Neural cell (in vitro differentiated cells): ENCODE results near the gene TRPM1. TPM values are rescaled to one million over a fixed set of nuclear protein-coding genes. Genes with fewer than 3 reads are reported as not detected.

Source experiments
- H2AFZ ChIP-seq: fragments of 200-600, 300-800 bp; sonication (generic), shearing (Covaris generic); 2 replicates; pipeline ENCODE4 v1.6.0; 2014; ENCODE audit warnings: low read depth, mild to moderate bottlenecking, antibody characterized with exemption, low read length, moderate library complexity
- H3F3A ChIP-seq: fragments of 200-600 bp; shearing (Covaris generic); 2 replicates; pipeline ENCODE4 v1.6.1; 2016; ENCODE audit warnings: mild to moderate bottlenecking, moderate library complexity, mixed read lengths, antibody characterized with exemption, low read length; ENCODE audit not compliant: insufficient read depth, poor library complexity, severe bottlenecking
- H3K27ac ChIP-seq: fragments of 200-600, 300-800 bp; sonication (generic), shearing (Covaris generic); 2 replicates; pipeline ENCODE4 v1.5.1; 2014; ENCODE audit warnings: mild to moderate bottlenecking, low read length, moderate library complexity
- H3K27me3 ChIP-seq: fragments of 300-800, 200-600 bp; sonication (generic), shearing (Covaris generic); 2 replicates; pipeline ENCODE4 v1.6.0; 2014; ENCODE audit warnings: mild to moderate bottlenecking, low read depth, low read length, moderate library complexity; ENCODE audit not compliant: insufficient read depth
- H3K36me3 ChIP-seq: fragments of 300-800, 200-600 bp; sonication (generic), shearing (Covaris generic); 2 replicates; pipeline ENCODE4 v1.5.1; 2014; ENCODE audit warnings: mild to moderate bottlenecking, antibody characterized with exemption, low read length, moderate library complexity; ENCODE audit not compliant: insufficient read depth
- H3K4me2 ChIP-seq: fragments of 300-800, 200-600 bp; sonication (generic), shearing (Covaris generic); 2 replicates; pipeline ENCODE4 v1.6.0; 2014; ENCODE audit warnings: mild to moderate bottlenecking, low read length
- H3K4me3 ChIP-seq: fragments of 300-800, 200-600 bp; sonication (generic), shearing (Covaris generic); 2 replicates; pipeline ENCODE4 v1.5.1; 2014; ENCODE audit warnings: mild to moderate bottlenecking, low read length, moderate library complexity
- H3K79me2 ChIP-seq: fragments of 200-600 bp; shearing (Covaris generic); replicated peaks from 2 replicates; pipeline ENCODE4 v1.6.0; 2014; ENCODE audit warnings: mild to moderate bottlenecking, low read length, moderate library complexity; ENCODE audit not compliant: insufficient read depth
- H3K9ac ChIP-seq: fragments of 300-800, 200-600 bp; sonication (generic), shearing (Covaris generic); 2 replicates; pipeline ENCODE4 v1.6.1; 2016; ENCODE audit warnings: mild to moderate bottlenecking, low read length, mixed read lengths
- H3K9me2 ChIP-seq: fragments of 200-600 bp; shearing (Covaris generic); 2 replicates; pipeline ENCODE4 v1.6.1; 2016; ENCODE audit warnings: mild to moderate bottlenecking, low read length, mixed read lengths; ENCODE audit not compliant: insufficient read depth
- H3K9me3 ChIP-seq: fragments of 200-600, 300-800 bp; sonication (generic), shearing (Covaris generic); 2 replicates; pipeline ENCODE4 v1.6.1; 2016; ENCODE audit warnings: mild to moderate bottlenecking, mixed run types, low read length, moderate library complexity, mixed read lengths
- H4K20me1 ChIP-seq: fragments of 200-600 bp; shearing (Covaris generic); 2 replicates; pipeline ENCODE4 v1.6.1; 2016; ENCODE audit warnings: mild to moderate bottlenecking, mixed run types; ENCODE audit not compliant: insufficient read depth
- EP300 ChIP-seq: fragments of 450-650 bp; conservative IDR thresholded peaks from 2 replicates; pipeline ENCODE4 v1.6.1; 2014; ENCODE audit warnings: antibody characterized with exemption, mild to moderate bottlenecking, moderate library complexity; ENCODE audit not compliant: poor library complexity, severe bottlenecking
- EZH2 ChIP-seq: fragments of 200-600, 300-800 bp; shearing (Covaris generic), sonication (generic); IDR thresholded peaks from 2 replicates; pipeline ENCODE4 v1.6.1; 2014; ENCODE audit warnings: antibody characterized with exemption, low read length, borderline replicate concordance, mild to moderate bottlenecking; ENCODE audit not compliant: insufficient read depth, poor library complexity, severe bottlenecking
- MXI1 ChIP-seq: fragments of 450-650 bp; conservative IDR thresholded peaks from 2 replicates; pipeline ENCODE4 v1.6.1; 2014; ENCODE audit warnings: antibody characterized with exemption, mild to moderate bottlenecking; ENCODE audit not compliant: poor library complexity, severe bottlenecking
- POLR2AphosphoS5 ChIP-seq: IDR thresholded peaks from 2 replicates; pipeline ENCODE4 v1.6.1; 2012
- RAD21 ChIP-seq: fragments of 450-650 bp; conservative IDR thresholded peaks from 2 replicates; pipeline ENCODE4 v1.6.1; 2014; ENCODE audit warnings: antibody characterized with exemption, mild to moderate bottlenecking, moderate library complexity
- SMC3 ChIP-seq: fragments of 450-650 bp; conservative IDR thresholded peaks from 2 replicates; pipeline ENCODE4 v1.6.1; 2014; ENCODE audit warnings: antibody characterized with exemption, mild to moderate bottlenecking, moderate library complexity; ENCODE audit not compliant: poor library complexity
- TAF1 ChIP-seq: IDR thresholded peaks from 2 replicates; pipeline ENCODE4 v1.6.1; 2012; ENCODE audit warnings: low read depth
- polyA plus RNA-seq: library from polyadenylated mRNA; depleted of rRNA; stranded (reverse); fragments of >200 nt; gene quantifications from 2 replicates; pipeline ENCODE4 v1.2.3, GENCODE V29; 2014
- TF ChIP-seq, protein P1 (sequence below): fragments of 450-650 bp; IDR thresholded peaks from 2 replicates; pipeline ENCODE4 v1.5.1; 2014; ENCODE audit warnings: antibody characterized with exemption, mild to moderate bottlenecking, moderate library complexity; ENCODE audit not compliant: poor library complexity, severe bottlenecking
- TF ChIP-seq, protein P2 (sequence below): IDR thresholded peaks from 2 replicates; pipeline ENCODE4 v1.6.1; 2012; ENCODE audit warnings: borderline replicate concordance

The TRPM1 gene
- polyA plus RNA-seq, 1 donor from 2014 or later, result not detected

DNA sequence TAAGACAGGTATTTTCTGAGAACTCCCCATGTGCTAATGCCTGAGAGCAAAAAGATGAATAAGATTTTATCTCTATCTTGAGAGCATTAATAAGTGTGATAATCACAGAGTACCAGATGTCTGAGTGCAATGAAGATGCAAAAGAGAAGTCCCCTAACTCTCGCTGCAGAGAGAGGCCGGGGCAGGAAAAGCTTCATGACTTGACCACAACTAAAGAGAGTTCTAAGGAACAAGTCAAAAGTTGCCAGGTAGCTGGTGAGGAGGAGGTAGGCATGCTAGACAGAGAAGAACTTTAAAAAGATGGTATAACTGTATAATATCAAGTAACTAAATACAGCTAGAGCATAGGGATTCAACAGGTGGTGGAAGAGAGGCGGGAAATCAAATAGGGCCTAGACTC is 138.9 kb downstream of the TRPM1 start:
- no peaks in the 10 kb centered on the region for H3K27me3 ChIP-seq
- H3K27ac ChIP-seq, result no peak overlapping the region
- H3K4me2 ChIP-seq, result no peak overlapping the region
- H3K36me3 ChIP-seq, result no peaks in the 10 kb centered on the region
- H2AFZ ChIP-seq, result no peak overlapping the region
- no peaks in the 10 kb centered on the region for H4K20me1 ChIP-seq
- no peaks in the 10 kb centered on the region for H3K79me2 ChIP-seq
- no peaks in the 10 kb centered on the region for H3F3A ChIP-seq
- H3K9me2 ChIP-seq, result no peaks in the 10 kb centered on the region
- no peaks in the 10 kb centered on the region for H3K9me3 ChIP-seq
- H3K4me3 ChIP-seq, result no peak overlapping the region
- no peak overlapping the region for H3K9ac ChIP-seq
- TF ChIP-seq POLR2AphosphoS5 (no peak), EP300 (no peak), RAD21 (no peak), EZH2 (no peak), TAF1 (no peak), MXI1 (no peak), SMC3 (no peak)
- TF ChIP-seq, protein P1, sequence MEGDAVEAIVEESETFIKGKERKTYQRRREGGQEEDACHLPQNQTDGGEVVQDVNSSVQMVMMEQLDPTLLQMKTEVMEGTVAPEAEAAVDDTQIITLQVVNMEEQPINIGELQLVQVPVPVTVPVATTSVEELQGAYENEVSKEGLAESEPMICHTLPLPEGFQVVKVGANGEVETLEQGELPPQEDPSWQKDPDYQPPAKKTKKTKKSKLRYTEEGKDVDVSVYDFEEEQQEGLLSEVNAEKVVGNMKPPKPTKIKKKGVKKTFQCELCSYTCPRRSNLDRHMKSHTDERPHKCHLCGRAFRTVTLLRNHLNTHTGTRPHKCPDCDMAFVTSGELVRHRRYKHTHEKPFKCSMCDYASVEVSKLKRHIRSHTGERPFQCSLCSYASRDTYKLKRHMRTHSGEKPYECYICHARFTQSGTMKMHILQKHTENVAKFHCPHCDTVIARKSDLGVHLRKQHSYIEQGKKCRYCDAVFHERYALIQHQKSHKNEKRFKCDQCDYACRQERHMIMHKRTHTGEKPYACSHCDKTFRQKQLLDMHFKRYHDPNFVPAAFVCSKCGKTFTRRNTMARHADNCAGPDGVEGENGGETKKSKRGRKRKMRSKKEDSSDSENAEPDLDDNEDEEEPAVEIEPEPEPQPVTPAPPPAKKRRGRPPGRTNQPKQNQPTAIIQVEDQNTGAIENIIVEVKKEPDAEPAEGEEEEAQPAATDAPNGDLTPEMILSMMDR, result no peak
- TF ChIP-seq, protein P2, sequence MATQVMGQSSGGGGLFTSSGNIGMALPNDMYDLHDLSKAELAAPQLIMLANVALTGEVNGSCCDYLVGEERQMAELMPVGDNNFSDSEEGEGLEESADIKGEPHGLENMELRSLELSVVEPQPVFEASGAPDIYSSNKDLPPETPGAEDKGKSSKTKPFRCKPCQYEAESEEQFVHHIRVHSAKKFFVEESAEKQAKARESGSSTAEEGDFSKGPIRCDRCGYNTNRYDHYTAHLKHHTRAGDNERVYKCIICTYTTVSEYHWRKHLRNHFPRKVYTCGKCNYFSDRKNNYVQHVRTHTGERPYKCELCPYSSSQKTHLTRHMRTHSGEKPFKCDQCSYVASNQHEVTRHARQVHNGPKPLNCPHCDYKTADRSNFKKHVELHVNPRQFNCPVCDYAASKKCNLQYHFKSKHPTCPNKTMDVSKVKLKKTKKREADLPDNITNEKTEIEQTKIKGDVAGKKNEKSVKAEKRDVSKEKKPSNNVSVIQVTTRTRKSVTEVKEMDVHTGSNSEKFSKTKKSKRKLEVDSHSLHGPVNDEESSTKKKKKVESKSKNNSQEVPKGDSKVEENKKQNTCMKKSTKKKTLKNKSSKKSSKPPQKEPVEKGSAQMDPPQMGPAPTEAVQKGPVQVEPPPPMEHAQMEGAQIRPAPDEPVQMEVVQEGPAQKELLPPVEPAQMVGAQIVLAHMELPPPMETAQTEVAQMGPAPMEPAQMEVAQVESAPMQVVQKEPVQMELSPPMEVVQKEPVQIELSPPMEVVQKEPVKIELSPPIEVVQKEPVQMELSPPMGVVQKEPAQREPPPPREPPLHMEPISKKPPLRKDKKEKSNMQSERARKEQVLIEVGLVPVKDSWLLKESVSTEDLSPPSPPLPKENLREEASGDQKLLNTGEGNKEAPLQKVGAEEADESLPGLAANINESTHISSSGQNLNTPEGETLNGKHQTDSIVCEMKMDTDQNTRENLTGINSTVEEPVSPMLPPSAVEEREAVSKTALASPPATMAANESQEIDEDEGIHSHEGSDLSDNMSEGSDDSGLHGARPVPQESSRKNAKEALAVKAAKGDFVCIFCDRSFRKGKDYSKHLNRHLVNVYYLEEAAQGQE, result no peak

DNA sequence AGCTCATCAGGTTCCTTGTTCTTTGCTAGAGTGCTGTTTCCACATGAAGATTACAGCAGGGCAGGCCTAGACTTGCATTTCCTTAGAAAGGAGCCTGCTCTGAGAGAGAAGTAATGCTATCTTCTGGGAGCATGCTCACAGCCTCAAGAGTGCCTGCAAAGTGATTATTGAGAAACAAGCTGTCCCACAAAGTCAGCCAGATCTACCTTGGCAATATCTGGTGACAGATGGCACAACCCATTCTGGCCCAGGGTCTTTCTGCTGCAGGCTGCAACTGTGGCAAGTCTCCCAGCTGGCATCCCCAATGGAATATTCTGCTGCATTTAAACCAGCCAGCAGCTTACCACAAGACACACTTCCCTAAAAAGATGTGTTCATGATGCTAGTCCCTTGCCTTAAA is 139.4 kb downstream of the TRPM1 start:
- no peak overlapping the region for H3K4me2 ChIP-seq
- H3K79me2 ChIP-seq, result no peaks in the 10 kb centered on the region
- H3F3A ChIP-seq, result no peaks in the 10 kb centered on the region
- TF ChIP-seq, protein P2, result no peak
- TF ChIP-seq RAD21, result no peak
- TF ChIP-seq, protein P1, result no peak
- TF ChIP-seq MXI1, result no peak
- no peak for TF ChIP-seq POLR2AphosphoS5
- TF ChIP-seq TAF1, result no peak
- TF ChIP-seq SMC3, result no peak
- no peak for TF ChIP-seq EP300
- no peak for TF ChIP-seq EZH2
- no peaks in the 10 kb centered on the region for H3K9me3 ChIP-seq
- H4K20me1 ChIP-seq, result no peaks in the 10 kb centered on the region
- H3K4me3 ChIP-seq, result no peak overlapping the region
- H3K9ac ChIP-seq, result no peak overlapping the region
- no peak overlapping the region for H3K27ac ChIP-seq
- no peaks in the 10 kb centered on the region for H3K36me3 ChIP-seq
- H3K9me2 ChIP-seq, result no peaks in the 10 kb centered on the region
- no peak overlapping the region for H2AFZ ChIP-seq
- no peaks in the 10 kb centered on the region for H3K27me3 ChIP-seq
